Neutrophil (primary cell): ENCODE measurements around the gene CACNA1D.

Experiments used
- H3K27ac ChIP-seq: fragments of 200-600 bp; sonication (generic); 2 replicates; pipeline ENCODE4 v1.5.1; 2016; ENCODE audit warnings: mild to moderate bottlenecking, moderate library complexity
- H3K27me3 ChIP-seq: fragments of 200-600 bp; sonication (generic); 2 replicates; pipeline ENCODE4 v1.6.0; 2016; ENCODE audit warnings: mild to moderate bottlenecking
- H3K36me3 ChIP-seq: fragments of 200-600 bp; sonication (generic); 2 replicates; pipeline ENCODE4 v1.5.1; 2017
- H3K4me1 ChIP-seq, 2 experiments: fragments of 200-600 bp in 1 of 2; sonication (generic) in 1 of 2; 1 replicate in 1 of 2; 2 replicates in 1 of 2; pipeline versions ENCODE4 v1.5.1 to v1.6.1; 2013 to 2016; ENCODE audit warnings: low read depth in 1 of 2, low read length in 1 of 2, mild to moderate bottlenecking in 1 of 2, moderate library complexity in 1 of 2; ENCODE audit not compliant: control insufficient read depth in 1 of 2, insufficient read depth in 1 of 2
- H3K4me3 ChIP-seq, 2 experiments: fragments of 200-600 bp in 1 of 2; sonication (generic) in 1 of 2; 1 replicate in 1 of 2; 2 replicates in 1 of 2; pipeline ENCODE4 v1.5.1; 2013 to 2016; ENCODE audit warnings: low read depth in 1 of 2, low read length in 1 of 2, mild to moderate bottlenecking in 1 of 2, moderate library complexity in 1 of 2
- H3K9me3 ChIP-seq: fragments of 200-600 bp; sonication (generic); 2 replicates; pipeline ENCODE4 v1.5.1; 2016
- CTCF ChIP-seq: fragments of 200-600 bp; sonication (generic); IDR thresholded peaks from 2 replicates; pipeline ENCODE4 v1.5.1; 2016; ENCODE audit warnings: antibody characterized with exemption

Gene CACNA1D

GRCh38 chr3:53729159-53729558 lies 234.7 kb downstream of the CACNA1D start:
- Histone ChIP-seq H3K27ac (no peak overlapping the region), H3K27me3 (peaks cover 30% of the 10 kb centered on the region), H3K4me1 (no peaks in the 10 kb centered on the region), H3K9me3 (no peaks in the 10 kb centered on the region), H3K36me3 (no peaks in the 10 kb centered on the region), H3K4me3 (no peak overlapping the region)
- TF ChIP-seq CTCF: no peak

- Histone ChIP-seq H3K4me3 (no peak overlapping the region), H3K9me3 (no peaks in the 10 kb centered on the region), H3K27me3 (peaks cover 25% of the 10 kb centered on the region), H3K27ac (no peak overlapping the region), H3K4me1 (no peaks in the 10 kb centered on the region), H3K36me3 (no peaks in the 10 kb centered on the region)
- no peak for TF ChIP-seq CTCF
Measured at GRCh38 chr3:53729618-53730017, 235.2 kb downstream of the CACNA1D start.

- no peak for TF ChIP-seq CTCF
- H3K36me3 ChIP-seq: no peaks in the 10 kb centered on the region
- H3K4me3 ChIP-seq: no peak overlapping the region
- H3K27ac ChIP-seq: no peak overlapping the region
- H3K27me3 ChIP-seq: peaks cover 17% of the 10 kb centered on the region
- H3K9me3 ChIP-seq: no peaks in the 10 kb centered on the region
- H3K4me1 ChIP-seq: no peaks in the 10 kb centered on the region
Measured at GRCh38 chr3:53730576-53730975, 236.2 kb downstream of the CACNA1D start.

- Histone ChIP-seq H3K36me3 (no peaks in the 10 kb centered on the region), H3K27ac (no peak overlapping the region), H3K4me1 (no peaks in the 10 kb centered on the region), H3K27me3 (peaks cover 4% of the 10 kb centered on the region), H3K9me3 (no peaks in the 10 kb centered on the region), H3K4me3 (no peak overlapping the region)
- no peak for TF ChIP-seq CTCF
Measured at GRCh38 chr3:53731934-53732624, 237.7 kb downstream of the CACNA1D start.

- no peaks in the 10 kb centered on the region for H3K9me3 ChIP-seq
- no peak for TF ChIP-seq CTCF
- no peak overlapping the region for H3K4me3 ChIP-seq
- H3K36me3 ChIP-seq: no peaks in the 10 kb centered on the region
- H3K27me3 ChIP-seq: peaks cover 4% of the 10 kb centered on the region
- no peaks in the 10 kb centered on the region for H3K4me1 ChIP-seq
- H3K27ac ChIP-seq: no peak overlapping the region
Measured at GRCh38 chr3:53733446-53733845, 239.0 kb downstream of the CACNA1D start.

GRCh38 chr3:53739966-53740365 lies 245.6 kb downstream of the CACNA1D start:
- Histone ChIP-seq H3K36me3 (no peaks in the 10 kb centered on the region), H3K27ac (no peak overlapping the region), H3K4me1 (no peaks in the 10 kb centered on the region), H3K9me3 (no peaks in the 10 kb centered on the region), H3K4me3 (no peak overlapping the region), H3K27me3 (peaks cover 24% of the 10 kb centered on the region)
- no peak for TF ChIP-seq CTCF
